AG10803 (cell line): ENCODE results near the gene SPRING1.

ENCODE experiments used
- DNase-seq: peaks from one replicate; pipeline ENCODE4 v3.0.0; 2010; ENCODE audit warnings: low read depth
- H3K4me3 ChIP-seq: 2 replicates; pipeline ENCODE4 v1.5.1; 2011; ENCODE audit warnings: mild to moderate bottlenecking, low read length, control low read depth
- TF ChIP-seq, protein P1 (sequence below): conservative IDR thresholded peaks from 2 replicates; pipeline ENCODE4 v1.5.1; 2011; ENCODE audit warnings: mild to moderate bottlenecking, low read length, control low read depth, inconsistent platforms

SPRING1 gene

DNA sequence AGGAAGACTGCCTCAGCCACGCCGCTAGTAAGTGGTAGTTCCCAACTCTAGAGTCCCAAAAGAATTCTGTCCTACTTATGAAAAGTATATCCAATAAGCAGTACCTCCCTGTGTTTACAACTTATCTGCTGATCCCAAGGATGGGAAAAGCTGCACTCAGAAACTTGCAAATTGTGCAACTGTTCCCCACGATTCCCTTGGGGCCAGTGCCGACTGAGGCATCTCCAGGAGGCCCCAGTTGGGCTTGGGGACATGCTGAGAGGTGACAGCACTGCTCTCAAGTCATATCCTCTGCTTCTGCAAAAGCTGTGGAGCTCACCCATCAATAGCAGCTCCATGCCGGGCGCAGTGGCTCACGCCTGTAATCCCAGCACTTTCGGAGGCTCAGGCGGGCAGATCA lies 23.7 kb downstream of the SPRING1 start:
- TF ChIP-seq, protein P1, sequence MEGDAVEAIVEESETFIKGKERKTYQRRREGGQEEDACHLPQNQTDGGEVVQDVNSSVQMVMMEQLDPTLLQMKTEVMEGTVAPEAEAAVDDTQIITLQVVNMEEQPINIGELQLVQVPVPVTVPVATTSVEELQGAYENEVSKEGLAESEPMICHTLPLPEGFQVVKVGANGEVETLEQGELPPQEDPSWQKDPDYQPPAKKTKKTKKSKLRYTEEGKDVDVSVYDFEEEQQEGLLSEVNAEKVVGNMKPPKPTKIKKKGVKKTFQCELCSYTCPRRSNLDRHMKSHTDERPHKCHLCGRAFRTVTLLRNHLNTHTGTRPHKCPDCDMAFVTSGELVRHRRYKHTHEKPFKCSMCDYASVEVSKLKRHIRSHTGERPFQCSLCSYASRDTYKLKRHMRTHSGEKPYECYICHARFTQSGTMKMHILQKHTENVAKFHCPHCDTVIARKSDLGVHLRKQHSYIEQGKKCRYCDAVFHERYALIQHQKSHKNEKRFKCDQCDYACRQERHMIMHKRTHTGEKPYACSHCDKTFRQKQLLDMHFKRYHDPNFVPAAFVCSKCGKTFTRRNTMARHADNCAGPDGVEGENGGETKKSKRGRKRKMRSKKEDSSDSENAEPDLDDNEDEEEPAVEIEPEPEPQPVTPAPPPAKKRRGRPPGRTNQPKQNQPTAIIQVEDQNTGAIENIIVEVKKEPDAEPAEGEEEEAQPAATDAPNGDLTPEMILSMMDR, result no peak
- DNase-seq, result no peak
- H3K4me3 ChIP-seq, result no peak overlapping the region

DNA sequence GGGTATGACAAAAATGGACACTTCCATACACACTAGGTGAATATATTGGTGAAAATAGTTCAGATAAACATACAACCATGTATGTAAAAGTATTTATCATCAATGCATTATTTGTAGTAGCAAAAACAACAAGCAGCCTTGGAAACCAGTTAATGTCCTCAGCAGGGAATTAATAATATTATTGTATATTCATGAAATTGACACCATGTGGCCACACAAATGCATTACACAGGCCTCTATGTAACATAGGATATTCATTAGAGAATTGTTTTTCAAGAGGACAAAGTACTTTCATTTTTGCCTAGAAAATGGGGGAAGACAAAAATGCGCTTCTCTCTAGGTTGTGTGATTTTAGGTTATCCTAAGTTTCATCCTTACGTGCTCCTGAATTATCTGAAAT lies 24.3 kb downstream of the SPRING1 start:
- no peak overlapping the region for H3K4me3 ChIP-seq
- DNase-seq, result no peak
- TF ChIP-seq, protein P1, result 0 out of 2 replicates have a peak, but pooled peaks have one; percentile 19

GRCh38 chr12:116712458-116713303 lies 25.2 kb downstream of the SPRING1 start:
- H3K4me3 ChIP-seq, result no peak overlapping the region
- DNase-seq, result no peak
- TF ChIP-seq, protein P1, result no peak

- no peak for DNase-seq
- no peak overlapping the region for H3K4me3 ChIP-seq
These were observed 27.3 kb downstream of the SPRING1 start for GRCh38 chr12:116710370-116711150.

DNA sequence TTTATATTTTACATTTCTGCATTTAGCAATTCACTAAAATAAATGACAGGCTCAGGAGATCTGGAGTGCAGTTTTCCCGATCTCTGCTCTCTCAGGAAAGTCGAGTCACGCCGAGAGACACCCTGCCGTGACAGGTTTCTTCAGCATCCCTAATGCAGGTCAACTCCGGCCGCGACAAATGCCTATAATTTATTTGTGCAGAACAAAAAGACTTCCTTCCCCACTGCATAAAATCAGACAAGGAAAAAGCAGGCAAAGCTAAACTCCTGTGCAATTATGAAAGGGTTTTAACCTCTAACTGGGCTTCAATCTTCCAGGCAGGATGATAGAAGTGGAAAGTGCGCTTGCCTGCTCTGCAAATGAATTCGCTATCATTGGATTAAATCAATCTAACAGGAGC lies 28.1 kb downstream of the SPRING1 start:
- H3K4me3 ChIP-seq, result no peak overlapping the region
- no peak for DNase-seq
- TF ChIP-seq, protein P1, result no peak

More at GRCh38 chr12:116710370-116711150, 27.3 kb downstream of the SPRING1 start:
- TF ChIP-seq, protein P1, result no peak

- DNase-seq, result peak; percentile 65
- peak overlapping the region; percentile 17 for H3K4me3 ChIP-seq
- TF ChIP-seq, protein P1, result peak; percentile 68
These were observed 28.8 kb downstream of the SPRING1 start for GRCh38 chr12:116708826-116709756.
